Measurements from ENCODE around the gene RGS7.
A peak's percentile ranks its signal among the peaks of the same experiment; 100 is the strongest.

RGS7 gene

GRCh38 chr1:240956020-240956419 is 401.0 kb downstream of the RGS7 start:
- TF ChIP-seq MAX (IDR thresholded peaks at IDR 0.05; ENCODE audit: low read depth, low read length) (no peak), POLR2A (IDR thresholded peaks at IDR 0.05; ENCODE audit: extremely low read depth, insufficient read length) (no peak), CTCF (IDR thresholded peaks at IDR 0.05; ENCODE audit: low read depth, low read length) (no peak), MYC (IDR thresholded peaks at IDR 0.05; ENCODE audit: low read depth, low read length) (no peak)
- no peak overlapping the region for H3K4me3 ChIP-seq (ENCODE audit: low read depth, low read length)
- DNase-seq (ENCODE audit: low read depth) = no peak

- no peak for DNase-seq (ENCODE audit: low read depth)
- no peak overlapping the region for H3K4me3 ChIP-seq (ENCODE audit: low read depth, low read length)
- TF ChIP-seq MYC (IDR thresholded peaks at IDR 0.05; ENCODE audit: low read depth, low read length) (no peak), POLR2A (IDR thresholded peaks at IDR 0.05; ENCODE audit: extremely low read depth, insufficient read length) (no peak), MAX (IDR thresholded peaks at IDR 0.05; ENCODE audit: low read depth, low read length) (no peak), CTCF (IDR thresholded peaks at IDR 0.05; ENCODE audit: low read depth, low read length) (no peak)
These were observed 409.4 kb downstream of the RGS7 start for GRCh38 chr1:240947438-240948224.

- no peak overlapping the region for H3K4me3 ChIP-seq (ENCODE audit: low read depth, low read length)
- peak; percentile 38 for DNase-seq (ENCODE audit: low read depth)
- TF ChIP-seq MAX (IDR thresholded peaks at IDR 0.05; ENCODE audit: low read depth, low read length) (no peak), CTCF (IDR thresholded peaks at IDR 0.05; ENCODE audit: low read depth, low read length) (peak; percentile 55)
These were observed 410.1 kb downstream of the RGS7 start for GRCh38 chr1:240946926-240947325.

GRCh38 chr1:240942901-240943300 is 414.1 kb downstream of the RGS7 start:
- no peak for DNase-seq (ENCODE audit: low read depth)
- TF ChIP-seq MAX (IDR thresholded peaks at IDR 0.05; ENCODE audit: low read depth, low read length) = no peak
- TF ChIP-seq POLR2A (IDR thresholded peaks at IDR 0.05; ENCODE audit: extremely low read depth, insufficient read length) = no peak
- TF ChIP-seq MYC (IDR thresholded peaks at IDR 0.05; ENCODE audit: low read depth, low read length) = no peak
- no peak for TF ChIP-seq CTCF (IDR thresholded peaks at IDR 0.05; ENCODE audit: low read depth, low read length)
- H3K4me3 ChIP-seq (ENCODE audit: low read depth, low read length) = no peak overlapping the region

GRCh38 chr1:240941701-240942370 is 415.2 kb downstream of the RGS7 start:
- no peak for DNase-seq (ENCODE audit: low read depth)
- TF ChIP-seq MAX (IDR thresholded peaks at IDR 0.05; ENCODE audit: low read depth, low read length) (no peak), CTCF (IDR thresholded peaks at IDR 0.05; ENCODE audit: low read depth, low read length) (no peak), MYC (IDR thresholded peaks at IDR 0.05; ENCODE audit: low read depth, low read length) (no peak), POLR2A (IDR thresholded peaks at IDR 0.05; ENCODE audit: extremely low read depth, insufficient read length) (no peak)
- no peak overlapping the region for H3K4me3 ChIP-seq (ENCODE audit: low read depth, low read length)
